Glutamatergic neuron (in vitro differentiated cells): ENCODE results near the gene TMED9. TPM values are rescaled to one million over a fixed set of nuclear protein-coding genes. Genes with fewer than 3 reads are reported as not detected.

Experiments
- DNase-seq: peaks from one replicate; pipeline ENCODE4 v3.0.0; 2022
- H3K27ac Mint-ChIP-seq: one replicate; pipeline ENCODE4 v1.8.0; 2020; ENCODE audit warnings: mild to moderate bottlenecking, mixed read lengths, inconsistent platforms; ENCODE audit not compliant: unreplicated experiment
- H3K27me3 Mint-ChIP-seq: one replicate; pipeline ENCODE4 v1.8.0; 2020; ENCODE audit warnings: mild to moderate bottlenecking, moderate library complexity, mixed read lengths, inconsistent platforms; ENCODE audit not compliant: unreplicated experiment
- H3K36me3 Mint-ChIP-seq: one replicate; pipeline ENCODE4 v1.8.0; 2020; ENCODE audit warnings: mild to moderate bottlenecking, mixed read lengths, inconsistent platforms; ENCODE audit not compliant: unreplicated experiment
- H3K4me1 Mint-ChIP-seq: one replicate; pipeline ENCODE4 v1.8.0; 2020; ENCODE audit warnings: mild to moderate bottlenecking, low read depth, mixed read lengths, inconsistent platforms; ENCODE audit not compliant: unreplicated experiment
- H3K4me3 Mint-ChIP-seq: one replicate; pipeline ENCODE4 v1.8.0; 2020; ENCODE audit warnings: mild to moderate bottlenecking, mixed read lengths, inconsistent platforms; ENCODE audit not compliant: unreplicated experiment
- H3K9me3 Mint-ChIP-seq: one replicate; pipeline ENCODE4 v1.8.0; 2020; ENCODE audit warnings: mild to moderate bottlenecking, moderate library complexity, mixed read lengths, inconsistent platforms; ENCODE audit not compliant: unreplicated experiment
- CTCF ChIP-seq: fragments of 200-600 bp; sonication (generic); IDR thresholded peaks from one replicate; pipeline ENCODE4 v1.5.0; 2021; ENCODE audit not compliant: partially characterized antibody, unreplicated experiment
- total RNA-seq: library from RNA; stranded (reverse); fragmentation: NEBNext Ultra II Directional; extraction: Animal tissue kit (Norgen Biotek cat#: 25700); gene quantifications from one replicate; pipeline ENCODE4 v1.2.1, GENCODE V29; 2021; ENCODE audit not compliant: unreplicated experiment

The TMED9 gene
- total RNA-seq, 1 donor from 2014 or later, result 94.6 TPM

GRCh38 chr5:177601577-177602457 lies 9.8 kb downstream of the TMED9 start:
- Mint-ChIP-seq H3K4me3 (peak overlapping the region; percentile 97), H3K4me1 (peaks cover 6% of the 10 kb centered on the region), H3K27ac (no peak overlapping the region), H3K36me3 (no peaks in the 10 kb centered on the region), H3K9me3 (peaks cover 6% of the 10 kb centered on the region), H3K27me3 (peaks cover 15% of the 10 kb centered on the region)
- TF ChIP-seq CTCF, result no peak
- peak; percentile 33 for DNase-seq

GRCh38 chr5:177602458-177602830 lies 10.4 kb downstream of the TMED9 start:
- Mint-ChIP-seq H3K4me3 (no peak overlapping the region), H3K27ac (no peak overlapping the region), H3K36me3 (no peaks in the 10 kb centered on the region), H3K27me3 (peaks cover 15% of the 10 kb centered on the region), H3K9me3 (peaks cover 6% of the 10 kb centered on the region), H3K4me1 (peaks cover 6% of the 10 kb centered on the region)
- DNase-seq, result no peak
- no peak for TF ChIP-seq CTCF

- no peak for DNase-seq
- H3K27ac Mint-ChIP-seq, result no peak overlapping the region
- H3K4me3 Mint-ChIP-seq, result no peak overlapping the region
- H3K4me1 Mint-ChIP-seq, result peaks cover 9% of the 10 kb centered on the region
- H3K9me3 Mint-ChIP-seq, result peaks cover 6% of the 10 kb centered on the region
- no peak for TF ChIP-seq CTCF
- no peaks in the 10 kb centered on the region for H3K36me3 Mint-ChIP-seq
- peaks cover 15% of the 10 kb centered on the region for H3K27me3 Mint-ChIP-seq
Measured at GRCh38 chr5:177603631-177604030, 11.6 kb downstream of the TMED9 start.

GRCh38 chr5:177604116-177604521 lies 12.1 kb downstream of the TMED9 start:
- Mint-ChIP-seq H3K27me3 (peaks cover 15% of the 10 kb centered on the region), H3K27ac (no peak overlapping the region), H3K4me1 (peaks cover 9% of the 10 kb centered on the region), H3K36me3 (no peaks in the 10 kb centered on the region), H3K9me3 (peaks cover 6% of the 10 kb centered on the region), H3K4me3 (no peak overlapping the region)
- TF ChIP-seq CTCF, result no peak
- no peak for DNase-seq

GRCh38 chr5:177604656-177605055 lies 12.7 kb downstream of the TMED9 start:
- no peak for DNase-seq
- Mint-ChIP-seq H3K9me3 (peaks cover 6% of the 10 kb centered on the region), H3K27ac (peak overlapping the region; percentile 64), H3K27me3 (peaks cover 15% of the 10 kb centered on the region), H3K4me3 (no peak overlapping the region), H3K36me3 (no peaks in the 10 kb centered on the region), H3K4me1 (peaks cover 9% of the 10 kb centered on the region)
- no peak for TF ChIP-seq CTCF
